ENCODE measurements around the gene SLC48A1.

- TF ChIP-seq ZFP3 (CRISPR knock-in tag; IDR thresholded peaks at IDR 0.05), result no peak
- TF ChIP-seq TCF4 (CRISPR knock-in tag; IDR thresholded peaks at IDR 0.05; ENCODE audit: borderline replicate concordance), result no peak
- TF ChIP-seq RARB (CRISPR knock-in tag; IDR thresholded peaks at IDR 0.05), result no peak
- TF ChIP-seq, protein P1, sequence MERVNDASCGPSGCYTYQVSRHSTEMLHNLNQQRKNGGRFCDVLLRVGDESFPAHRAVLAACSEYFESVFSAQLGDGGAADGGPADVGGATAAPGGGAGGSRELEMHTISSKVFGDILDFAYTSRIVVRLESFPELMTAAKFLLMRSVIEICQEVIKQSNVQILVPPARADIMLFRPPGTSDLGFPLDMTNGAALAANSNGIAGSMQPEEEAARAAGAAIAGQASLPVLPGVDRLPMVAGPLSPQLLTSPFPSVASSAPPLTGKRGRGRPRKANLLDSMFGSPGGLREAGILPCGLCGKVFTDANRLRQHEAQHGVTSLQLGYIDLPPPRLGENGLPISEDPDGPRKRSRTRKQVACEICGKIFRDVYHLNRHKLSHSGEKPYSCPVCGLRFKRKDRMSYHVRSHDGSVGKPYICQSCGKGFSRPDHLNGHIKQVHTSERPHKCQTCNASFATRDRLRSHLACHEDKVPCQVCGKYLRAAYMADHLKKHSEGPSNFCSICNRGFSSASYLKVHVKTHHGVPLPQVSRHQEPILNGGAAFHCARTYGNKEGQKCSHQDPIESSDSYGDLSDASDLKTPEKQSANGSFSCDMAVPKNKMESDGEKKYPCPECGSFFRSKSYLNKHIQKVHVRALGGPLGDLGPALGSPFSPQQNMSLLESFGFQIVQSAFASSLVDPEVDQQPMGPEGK (CRISPR knock-in tag; IDR thresholded peaks at IDR 0.05; ENCODE audit: borderline replicate concordance), result no peak
- no peak for TF ChIP-seq ARNTL (CRISPR knock-in tag; IDR thresholded peaks at IDR 0.05; ENCODE audit: borderline replicate concordance, low read depth)
- TF ChIP-seq SNAI2 (CRISPR knock-in tag; IDR thresholded peaks at IDR 0.05), result no peak
- TF ChIP-seq TSHZ2 (CRISPR knock-in tag; IDR thresholded peaks at IDR 0.05), result no peak
- no peak for TF ChIP-seq ZNF8 (CRISPR knock-in tag; IDR thresholded peaks at IDR 0.05)
Observed at GRCh38 chr12:47772738-47773061, 338 bp upstream of the SLC48A1 start.

Measured in SK-N-SH treated with all-trans-retinoic acid at 6 μM for 48 hours (cell line).